Measurements from ENCODE around the gene OSBPL10.

Gene OSBPL10

DNA sequence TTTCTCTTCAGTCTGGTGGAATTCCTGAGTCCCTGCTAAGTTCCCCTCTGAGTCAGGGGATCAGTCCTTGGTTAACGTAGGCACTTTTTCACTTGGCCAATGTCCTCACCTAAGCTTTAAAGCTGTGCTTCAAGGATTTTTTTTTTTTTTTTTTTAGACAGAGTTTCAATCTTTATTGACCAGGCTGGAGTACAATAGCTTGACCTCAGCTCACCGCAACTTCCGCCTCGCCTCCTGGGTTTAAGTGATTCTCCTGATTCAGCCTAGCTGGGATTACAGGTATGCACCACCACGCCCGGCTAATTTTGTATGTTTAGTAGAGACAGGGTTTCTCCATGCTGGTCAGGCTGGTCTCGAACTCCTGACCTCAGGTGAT, 228.0 kb downstream of the OSBPL10 start:
- DNase-seq (ENCODE audit: low read depth in 4 of 4, low spot score in 1 of 4), result no peak

DNA sequence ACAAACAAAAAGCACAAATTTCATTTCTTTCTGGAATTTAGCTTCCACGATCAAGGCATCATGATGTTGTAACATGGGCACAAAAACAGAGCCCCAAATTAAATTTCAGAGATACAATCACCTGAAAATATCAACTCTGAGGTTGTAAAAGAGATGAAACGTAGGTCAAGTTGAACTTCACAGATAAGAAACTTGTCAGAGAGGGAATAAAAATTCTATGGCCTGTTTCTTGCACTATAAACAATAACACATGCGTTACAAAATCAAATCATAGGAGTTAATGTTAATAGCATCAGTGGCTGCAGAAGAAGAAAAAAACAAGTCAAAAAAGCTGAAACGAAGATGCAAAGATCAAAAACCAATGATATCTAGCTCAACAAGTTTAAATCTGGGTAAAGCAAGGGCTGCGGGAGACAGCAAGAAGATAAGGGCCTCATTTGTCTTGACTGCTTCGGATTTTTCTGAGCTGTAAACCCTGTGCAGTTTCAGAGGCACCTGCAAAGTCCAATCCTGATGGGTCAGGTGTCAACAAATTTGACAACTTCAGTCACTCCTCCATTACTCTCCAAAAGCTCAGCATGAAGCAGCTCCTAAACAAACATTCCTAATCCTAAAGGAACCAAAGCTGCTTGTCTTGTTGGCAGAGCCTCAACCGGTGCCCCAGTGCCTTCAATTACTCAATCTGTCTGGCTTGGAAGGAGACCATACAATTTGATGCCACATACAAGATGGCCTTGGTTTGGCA, 228.6 kb downstream of the OSBPL10 start:
- DNase-seq (ENCODE audit: low read depth in 4 of 4, low spot score in 1 of 4), result no peak

DNA sequence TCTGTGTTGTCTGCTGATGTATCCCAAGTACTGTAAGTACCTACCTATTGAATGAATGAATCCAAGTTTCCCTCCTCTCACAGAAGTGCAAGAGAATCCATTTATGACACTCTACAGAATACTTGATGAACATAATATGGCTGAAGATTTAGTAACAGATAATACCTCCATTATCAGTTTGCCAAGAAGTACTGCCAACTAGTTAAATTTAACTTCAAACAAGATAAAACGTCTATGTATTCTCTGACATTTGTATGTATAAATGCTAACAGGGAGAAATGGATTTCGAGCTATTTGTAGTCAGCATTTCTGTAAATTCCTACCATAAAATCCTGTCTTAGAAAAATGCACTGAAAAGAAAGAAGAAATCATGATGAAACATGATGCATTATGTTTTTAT, 230.7 kb downstream of the OSBPL10 start:
- no peak for DNase-seq (ENCODE audit: low read depth in 4 of 4, low spot score in 1 of 4)

DNA sequence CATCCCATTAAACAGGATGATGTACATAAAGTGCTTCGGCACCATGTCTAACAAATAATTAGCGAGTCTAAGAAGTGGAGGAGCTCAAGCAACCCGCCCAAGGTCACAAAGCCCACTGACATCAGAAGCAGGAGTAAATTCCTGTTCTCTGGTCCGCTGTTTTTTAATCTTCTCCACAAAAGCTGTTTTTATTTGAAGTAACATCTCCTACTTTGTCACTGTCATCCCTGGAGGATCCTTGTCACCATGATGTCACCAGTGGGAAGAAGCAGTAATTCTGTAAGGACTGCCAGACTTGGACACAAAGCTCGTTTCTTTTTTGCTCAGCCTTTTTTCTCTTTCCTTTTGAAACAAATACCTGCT, 232.1 kb downstream of the OSBPL10 start:
- no peak for DNase-seq (ENCODE audit: low read depth in 4 of 4, low spot score in 1 of 4)

- DNase-seq (ENCODE audit: low read depth in 4 of 4, low spot score in 1 of 4), result no peak
These were observed 232.7 kb downstream of the OSBPL10 start for GRCh38 chr3:31748281-31748932.

DNA sequence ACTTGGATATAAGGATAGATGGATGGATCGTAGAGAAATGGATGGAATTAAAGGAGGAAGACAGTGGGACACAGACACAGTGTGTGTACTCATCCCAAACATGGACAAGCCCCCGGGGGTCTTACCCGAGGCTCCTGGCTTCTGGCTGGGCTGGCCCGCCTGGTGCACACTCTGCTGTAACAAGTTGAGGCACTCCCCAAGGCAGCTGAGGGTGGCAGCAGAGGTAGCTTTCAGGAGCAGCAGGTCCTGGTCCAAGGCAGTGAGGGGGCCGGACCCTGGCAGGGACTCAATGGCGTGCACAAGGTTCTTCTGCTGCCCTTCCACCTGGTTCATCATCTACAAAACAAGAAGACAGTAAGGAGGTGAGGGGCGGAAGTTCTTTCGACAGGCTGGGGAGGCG, 233.3 kb downstream of the OSBPL10 start:
- no peak for DNase-seq (ENCODE audit: low read depth in 4 of 4, low spot score in 1 of 4)

- DNase-seq (ENCODE audit: low read depth in 4 of 4, low spot score in 1 of 4), result no peak
These were observed 236.1 kb downstream of the OSBPL10 start for GRCh38 chr3:31744913-31745312.

GRCh38 chr3:31743331-31744089, 237.6 kb downstream of the OSBPL10 start:
- no peak for DNase-seq (ENCODE audit: low read depth in 4 of 4, low spot score in 1 of 4)

DNA sequence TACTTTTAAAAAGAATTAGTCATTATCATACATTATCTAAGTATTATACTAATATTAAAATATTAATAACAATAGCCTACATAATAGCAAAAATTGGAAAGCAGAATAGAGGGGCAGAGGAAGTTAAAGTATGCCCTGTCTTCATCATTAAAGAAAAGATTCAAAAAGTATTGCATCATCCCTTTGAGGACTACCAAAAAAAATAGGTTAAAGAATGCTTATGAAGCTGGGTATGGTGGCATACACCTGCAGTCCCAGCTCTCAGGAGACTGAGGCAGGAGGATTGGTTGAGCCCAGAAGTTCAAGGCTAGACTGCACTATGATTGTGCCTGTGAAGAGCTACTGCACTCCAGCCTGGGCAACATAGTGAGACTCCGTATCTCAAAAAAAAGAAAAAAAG, 240.7 kb downstream of the OSBPL10 start:
- no peak for DNase-seq (ENCODE audit: low read depth in 4 of 4, low spot score in 1 of 4)

- no peak for DNase-seq (ENCODE audit: low read depth in 4 of 4, low spot score in 1 of 4)
These were observed 242.7 kb downstream of the OSBPL10 start for GRCh38 chr3:31738412-31738811.

GRCh38 chr3:31735667-31736066, 245.4 kb downstream of the OSBPL10 start:
- no peak for DNase-seq (ENCODE audit: low read depth in 4 of 4, low spot score in 1 of 4)

GRCh38 chr3:31733234-31733667, 247.8 kb downstream of the OSBPL10 start:
- no peak for DNase-seq (ENCODE audit: low read depth in 4 of 4, low spot score in 1 of 4)

DNA sequence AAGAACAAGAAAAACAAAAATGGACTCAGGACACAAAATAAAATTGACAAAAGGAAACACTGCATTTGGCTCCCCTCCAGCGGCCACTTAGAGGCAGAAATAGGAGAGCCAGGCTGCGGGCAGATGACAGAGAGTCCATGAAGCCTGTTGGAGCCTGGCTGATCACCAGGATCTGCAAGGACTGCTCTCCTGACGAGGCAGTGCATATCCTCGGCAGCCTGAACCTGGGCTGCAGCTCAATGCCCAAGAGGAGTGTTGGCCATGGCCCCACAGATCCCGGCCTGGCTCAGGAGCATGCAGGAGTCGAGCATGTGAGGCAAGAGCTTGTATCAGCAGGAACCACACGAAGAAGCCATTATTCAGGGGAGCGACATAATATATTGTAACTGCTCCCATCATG, 248.5 kb downstream of the OSBPL10 start:
- no peak for DNase-seq (ENCODE audit: low read depth in 4 of 4, low spot score in 1 of 4)

DNA sequence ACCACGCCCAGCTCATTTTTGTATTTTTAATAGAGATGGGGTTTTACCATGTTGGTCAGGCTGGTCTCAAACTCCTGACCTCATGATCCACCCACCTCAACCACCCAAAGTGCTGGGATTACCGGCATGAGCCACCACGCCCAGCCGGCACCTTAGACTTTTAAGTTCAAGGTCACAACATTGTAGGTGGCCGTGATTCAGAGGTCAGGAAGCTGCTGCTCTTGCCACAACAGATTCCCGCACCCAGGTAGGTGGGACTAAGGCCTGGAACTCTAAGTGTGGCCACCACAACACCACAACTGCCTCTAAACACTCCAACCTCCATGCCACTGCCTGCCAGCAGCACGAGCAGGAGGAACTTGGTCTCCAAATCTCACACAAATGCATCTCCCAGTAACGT, 251.5 kb downstream of the OSBPL10 start:
- DNase-seq (ENCODE audit: low read depth in 4 of 4, low spot score in 1 of 4), result no peak

- DNase-seq (ENCODE audit: low read depth in 4 of 4, low spot score in 1 of 4), result no peak
These were observed 252.0 kb downstream of the OSBPL10 start for GRCh38 chr3:31729082-31729481.

DNA sequence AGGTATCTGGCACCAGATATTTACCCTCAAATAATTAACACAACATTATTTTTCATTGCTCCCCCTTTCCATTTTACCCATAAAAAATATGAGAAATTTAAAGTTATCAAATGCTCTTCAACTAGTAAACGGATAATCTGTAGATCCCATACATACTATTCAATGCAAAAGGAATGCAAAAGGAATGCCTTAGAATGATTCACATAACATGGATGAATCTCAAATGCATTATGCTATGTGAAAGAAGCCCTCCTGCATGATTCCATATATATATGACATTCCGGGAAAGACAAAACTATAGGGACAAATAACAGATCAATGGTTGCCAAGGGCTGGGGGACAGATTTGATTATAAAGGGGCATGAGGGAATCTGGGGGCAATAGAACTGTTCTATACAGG, 252.7 kb downstream of the OSBPL10 start:
- no peak for DNase-seq (ENCODE audit: low read depth in 4 of 4, low spot score in 1 of 4)

- no peak for DNase-seq (ENCODE audit: low read depth in 4 of 4, low spot score in 1 of 4)
These were observed 255.1 kb downstream of the OSBPL10 start for GRCh38 chr3:31725976-31726375.

- DNase-seq (ENCODE audit: low read depth in 4 of 4, low spot score in 1 of 4), result no peak
These were observed 255.5 kb downstream of the OSBPL10 start for GRCh38 chr3:31725568-31725967.

GRCh38 chr3:31724651-31725050, 256.4 kb downstream of the OSBPL10 start:
- DNase-seq (ENCODE audit: low read depth in 4 of 4, low spot score in 1 of 4), result no peak

- no peak for DNase-seq (ENCODE audit: low read depth in 4 of 4, low spot score in 1 of 4)
These were observed 256.9 kb downstream of the OSBPL10 start for GRCh38 chr3:31724116-31724515.

- DNase-seq (ENCODE audit: low read depth in 4 of 4, low spot score in 1 of 4), result no peak
These were observed 257.4 kb downstream of the OSBPL10 start for GRCh38 chr3:31723701-31724100.

DNA sequence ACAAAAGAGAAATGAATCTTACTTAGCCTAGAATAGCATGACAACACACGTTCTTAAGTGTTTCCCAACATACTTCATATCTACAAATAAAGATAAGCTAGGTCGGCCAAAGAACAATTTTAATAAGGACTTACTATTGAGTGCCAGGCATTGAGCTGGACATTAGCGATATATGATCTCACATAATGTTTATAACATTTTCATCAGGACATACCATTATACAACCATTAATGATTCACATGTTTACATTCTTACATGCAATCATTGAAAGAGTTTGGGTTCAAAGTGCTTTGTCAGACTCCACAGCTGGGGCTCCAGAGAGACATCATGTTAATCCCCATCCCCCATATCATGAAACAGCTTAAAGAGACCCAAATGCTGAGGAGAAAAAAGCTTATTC, 259.4 kb downstream of the OSBPL10 start:
- DNase-seq (ENCODE audit: low read depth in 4 of 4, low spot score in 1 of 4), result no peak
